NCI-H524 (cell line): Measurements from ENCODE around the gene MOGAT3.

ENCODE experiments used
- DNase-seq, 2 experiments: peaks; one replicate each; lab custom pipeline; 2025; lab: John Stamatoyannopoulos, UW

The MOGAT3 gene

GRCh38 chr7:101233907-101234547, 33.2 kb upstream of the MOGAT3 start:
- DNase-seq: no peak

GRCh38 chr7:101232141-101232850, 31.5 kb upstream of the MOGAT3 start:
- no peak for DNase-seq

DNA sequence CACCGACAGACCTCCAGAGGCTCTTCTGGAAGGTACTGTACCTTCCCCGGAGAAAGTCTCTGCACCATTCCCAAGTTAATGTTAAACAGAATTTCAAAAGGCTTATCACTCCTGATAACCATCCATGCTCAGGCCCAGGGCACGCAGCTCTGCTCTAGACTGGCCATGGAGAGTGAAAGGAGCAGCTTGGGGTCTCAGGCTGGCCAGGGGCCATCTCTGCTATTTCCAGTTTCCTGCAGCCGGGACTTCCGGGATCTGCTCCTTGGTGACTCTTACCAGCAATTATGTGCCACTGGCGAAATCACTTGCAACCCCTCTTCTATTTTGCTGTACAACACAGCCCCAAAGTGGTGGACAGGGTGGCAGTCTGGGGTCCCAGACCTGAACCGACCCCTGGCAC, 30.8 kb upstream of the MOGAT3 start:
- no peak for DNase-seq

GRCh38 chr7:101226721-101227120, 25.9 kb upstream of the MOGAT3 start:
- DNase-seq: no peak

DNA sequence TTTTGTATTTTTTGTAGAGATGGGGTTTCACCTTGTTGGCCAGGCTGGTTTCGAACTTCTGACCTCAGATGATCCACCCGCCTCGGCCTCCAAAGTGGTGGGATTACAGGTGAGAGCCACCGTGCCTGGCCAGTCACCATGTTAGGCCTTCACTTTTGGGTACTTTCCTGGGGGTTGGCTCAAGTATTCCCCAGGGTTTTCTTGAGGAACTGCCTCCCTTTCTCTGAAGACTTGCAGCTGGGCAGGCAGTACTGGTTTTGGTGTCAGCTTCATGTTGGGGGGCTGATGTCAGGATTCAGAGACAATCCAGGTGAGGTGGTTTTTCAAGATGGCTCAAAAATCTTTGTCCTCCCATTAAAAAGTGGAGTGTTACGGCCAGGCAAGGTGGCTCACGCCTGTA, 24.8 kb upstream of the MOGAT3 start:
- no peak for DNase-seq

GRCh38 chr7:101223528-101223927, 22.7 kb upstream of the MOGAT3 start:
- DNase-seq: no peak

- DNase-seq: no peak
These were observed 21.5 kb upstream of the MOGAT3 start for GRCh38 chr7:101222275-101222830.

DNA sequence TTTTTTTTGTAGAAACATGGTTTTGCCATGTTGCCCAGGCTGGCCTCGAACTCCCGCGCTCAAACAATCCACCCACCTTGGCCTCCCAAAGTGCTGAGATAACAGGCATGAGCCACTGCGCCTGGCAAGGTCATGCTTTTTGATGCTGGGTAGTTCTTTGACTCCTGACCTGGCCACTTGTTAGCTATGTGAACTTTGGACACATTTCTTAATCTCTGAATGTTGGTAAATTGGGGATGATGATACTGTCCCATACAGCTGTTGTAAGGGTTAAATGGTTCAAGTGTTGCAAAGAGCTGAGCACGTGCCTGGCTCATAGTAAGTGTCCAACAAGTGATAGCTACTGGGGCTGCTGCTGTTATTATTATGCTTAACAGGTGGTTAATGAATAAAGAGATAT, 19.5 kb upstream of the MOGAT3 start:
- DNase-seq: no peak

DNA sequence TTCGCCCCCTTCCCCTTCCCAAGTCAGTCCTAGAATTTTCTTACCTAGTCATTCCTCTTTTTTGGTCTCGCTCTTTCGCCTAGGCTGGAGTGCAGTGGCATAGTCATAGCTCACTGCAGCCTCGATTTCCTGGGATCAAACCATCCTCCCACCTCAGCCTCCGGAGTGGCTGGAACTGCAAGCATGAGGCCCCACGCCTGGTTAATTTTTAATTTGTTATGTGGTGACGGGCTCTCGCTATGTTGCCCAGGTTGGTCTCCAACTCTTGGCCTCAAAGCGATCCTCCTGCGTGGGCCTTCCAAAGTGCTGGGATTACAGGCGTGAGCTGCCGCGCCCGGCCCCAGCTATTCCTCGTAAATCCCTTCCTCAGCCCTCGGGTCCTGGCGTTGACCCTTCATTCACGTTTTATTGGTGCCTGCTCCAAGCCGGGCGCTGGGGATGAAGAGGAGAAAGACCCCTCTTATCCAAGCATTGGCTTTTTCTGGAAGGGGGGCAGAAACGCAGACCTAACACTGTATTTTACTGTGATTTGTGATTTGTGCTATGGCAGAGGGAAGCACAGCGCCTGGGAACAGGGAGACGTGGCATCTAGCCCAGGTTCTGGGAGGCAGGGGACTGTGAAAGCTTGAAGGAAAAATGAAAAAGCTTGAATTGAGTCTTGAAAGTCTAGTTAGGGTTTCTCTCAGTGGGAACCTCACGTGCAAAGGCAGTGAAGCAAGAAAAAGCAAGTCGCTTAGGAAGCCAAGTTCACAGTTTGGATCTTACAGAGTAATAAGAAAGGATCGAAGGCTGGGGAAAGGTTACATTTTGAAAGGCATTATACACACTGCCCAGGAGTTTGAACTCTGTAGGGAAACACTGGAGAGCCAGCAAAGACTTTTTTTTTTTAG, 17.6 kb upstream of the MOGAT3 start:
- no peak for DNase-seq

GRCh38 chr7:101217388-101218235, 16.8 kb upstream of the MOGAT3 start, which contains the start of the genes PLOD3 and ZNHIT1:
Gene PLOD3 (minus strand): TSS chr7:101217581. CDS start chr7:101217274, 307 bp downstream.
Gene ZNHIT1 (plus strand): TSS chr7:101218165. CDS start chr7:101218196, 31 bp downstream.
- peak; percentile 96 to 98 for DNase-seq

DNA sequence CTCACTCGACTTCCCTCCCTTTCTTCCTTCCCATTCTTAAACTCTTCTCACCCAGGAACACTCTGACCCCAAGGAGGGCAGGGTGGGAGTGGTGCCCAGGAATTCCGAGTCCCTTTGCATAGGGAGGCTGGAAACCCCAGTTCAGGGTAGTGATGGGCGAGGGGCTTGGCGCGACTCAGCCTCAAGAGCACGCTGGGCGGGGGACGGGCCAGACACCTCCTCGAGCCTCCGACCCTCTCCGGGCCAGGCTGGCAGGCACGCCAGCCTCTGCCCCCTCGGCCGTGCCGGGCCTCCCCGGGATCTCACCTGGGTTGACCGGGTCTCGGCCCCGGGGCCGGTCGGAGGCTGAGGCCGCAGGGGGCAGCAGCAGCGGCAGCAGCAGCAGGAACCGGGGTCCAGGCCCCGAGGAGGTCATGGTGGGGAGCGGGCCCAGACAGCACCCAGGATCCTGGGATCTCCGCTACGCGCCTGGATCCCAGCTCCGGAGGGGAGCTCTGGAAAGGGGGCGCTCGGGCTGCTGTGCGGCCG, 16.1 kb upstream of the MOGAT3 start:
- no peak for DNase-seq

DNA sequence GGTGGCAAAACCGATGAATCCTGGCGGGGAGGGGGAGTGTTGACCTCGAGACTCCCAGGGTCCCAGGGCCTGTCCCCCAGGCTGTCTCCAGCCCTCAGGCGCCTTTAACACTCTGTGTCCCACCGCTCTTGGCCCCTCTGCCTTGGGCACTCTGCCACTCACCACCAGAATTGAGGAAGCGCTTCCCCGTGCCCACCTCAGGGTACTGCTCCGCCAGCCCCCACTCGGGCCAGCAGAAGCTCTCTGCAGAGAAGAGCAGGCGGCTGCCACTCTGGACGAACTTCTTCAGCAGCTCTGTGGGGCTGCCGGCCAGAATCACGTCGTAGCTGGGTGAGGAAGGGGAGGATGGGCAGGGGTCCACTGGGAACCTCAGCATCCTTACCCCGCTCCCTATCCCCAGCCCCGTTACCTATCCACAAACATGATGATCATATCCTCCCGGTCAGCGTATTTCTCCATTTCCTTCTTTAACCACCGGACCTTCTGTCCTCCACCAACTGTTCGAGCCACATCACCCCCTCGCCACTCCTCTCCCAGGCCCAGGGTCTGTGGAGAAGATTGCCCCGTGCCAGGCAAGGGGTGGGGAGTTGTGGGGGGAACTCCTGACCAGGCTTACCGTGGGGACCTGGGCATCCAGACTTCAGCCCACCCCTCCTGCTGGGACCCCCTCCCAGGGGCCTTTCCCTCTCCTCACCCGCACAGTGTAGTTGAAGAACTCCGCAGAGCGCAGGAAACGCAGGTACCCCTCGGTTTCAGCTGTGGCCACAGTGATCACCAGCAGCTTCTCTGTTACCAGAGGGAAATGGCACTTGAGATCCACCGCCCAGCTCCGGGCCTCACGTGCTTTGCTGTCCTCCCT, 15.4 kb upstream of the MOGAT3 start:
- DNase-seq: no peak

DNA sequence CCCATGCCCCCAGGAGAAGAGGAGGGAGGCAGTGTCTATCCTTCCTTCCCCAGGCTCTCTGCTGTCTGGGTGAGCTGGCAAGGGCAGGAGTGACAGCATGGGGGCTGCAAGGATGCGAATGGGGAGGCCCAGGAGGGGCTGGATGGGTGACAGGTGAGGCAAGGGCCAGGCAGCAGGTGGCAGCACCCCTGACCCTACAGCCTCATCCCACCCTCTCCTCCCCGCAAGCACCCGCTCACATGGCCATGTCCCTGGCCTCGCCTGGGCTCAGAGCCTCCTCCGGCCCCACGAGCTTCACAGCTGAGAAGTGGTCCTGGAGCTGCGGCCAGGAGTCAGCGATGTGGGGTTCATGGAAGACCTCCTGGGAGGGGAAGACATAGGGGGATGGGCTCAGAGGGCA, 11.2 kb upstream of the MOGAT3 start:
- DNase-seq: no peak

- no peak for DNase-seq
These were observed 10.7 kb upstream of the MOGAT3 start for GRCh38 chr7:101211501-101211900.

GRCh38 chr7:101210143-101210542, 9.3 kb upstream of the MOGAT3 start:
- no peak for DNase-seq

- DNase-seq: no peak
These were observed 8.0 kb upstream of the MOGAT3 start for GRCh38 chr7:101208794-101209193.

GRCh38 chr7:101207459-101207858, 6.6 kb upstream of the MOGAT3 start:
- DNase-seq: no peak

DNA sequence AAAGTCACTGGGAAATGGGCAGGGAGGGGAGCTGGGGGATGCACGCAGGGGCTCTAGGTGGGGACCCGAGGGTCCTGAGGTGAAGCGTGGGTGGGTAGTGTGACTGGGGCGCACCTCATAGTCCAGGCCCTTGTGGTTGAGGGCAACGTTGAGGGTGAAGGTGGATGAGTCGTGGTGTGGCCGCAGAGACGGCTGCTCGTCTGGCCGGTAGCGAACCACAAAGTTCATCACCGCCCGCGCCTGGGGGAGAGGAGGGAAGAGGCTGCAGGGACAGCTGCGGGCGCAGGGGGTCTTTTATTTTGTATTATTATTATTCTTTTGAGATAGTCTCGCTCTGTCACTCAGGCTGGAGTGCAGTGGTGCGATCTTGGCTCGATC, 5.8 kb upstream of the MOGAT3 start:
- no peak for DNase-seq

- DNase-seq: no peak
These were observed 5.2 kb upstream of the MOGAT3 start for GRCh38 chr7:101205901-101206664.
